Epithelial cell of esophagus (primary cell): ENCODE data around the gene MOBP.

Source experiments
- DNase-seq: peaks from one replicate; pipeline ENCODE4 v3.0.0; 2010; ENCODE audit warnings: low read depth
- H3K4me3 ChIP-seq: 2 replicates; pipeline ENCODE4 v1.5.1; 2011; ENCODE audit warnings: mild to moderate bottlenecking, low read length, control low read depth
- CTCF ChIP-seq: IDR thresholded peaks from 2 replicates; pipeline ENCODE4 v1.5.1; 2011; ENCODE audit warnings: low read depth, mild to moderate bottlenecking, low read length, control low read depth, inconsistent platforms; ENCODE audit not compliant: insufficient read depth; ENCODE audit errors: missing control alignments

MOBP gene

GRCh38 chr3:39524107-39524506 is 56.6 kb downstream of the MOBP start:
- H3K4me3 ChIP-seq, result no peak overlapping the region
- no peak for DNase-seq
- no peak for TF ChIP-seq CTCF

GRCh38 chr3:39528844-39529243 is 61.4 kb downstream of the MOBP start:
- no peak overlapping the region for H3K4me3 ChIP-seq
- TF ChIP-seq CTCF, result no peak
- no peak for DNase-seq

- TF ChIP-seq CTCF, result no peak
- DNase-seq, result no peak
- no peak overlapping the region for H3K4me3 ChIP-seq
Observed at GRCh38 chr3:39529577-39529976, 62.1 kb downstream of the MOBP start.

- TF ChIP-seq CTCF, result no peak
- no peak for DNase-seq
- H3K4me3 ChIP-seq, result no peak overlapping the region
Observed at GRCh38 chr3:39531066-39531465, 63.6 kb downstream of the MOBP start.

- peak; percentile 92 for DNase-seq
- H3K4me3 ChIP-seq, result no peak overlapping the region
- TF ChIP-seq CTCF, result no peak
Observed at GRCh38 chr3:39531665-39532064, 64.2 kb downstream of the MOBP start.

GRCh38 chr3:39532777-39533176 is 65.3 kb downstream of the MOBP start:
- TF ChIP-seq CTCF, result no peak
- DNase-seq, result no peak
- H3K4me3 ChIP-seq, result no peak overlapping the region

GRCh38 chr3:39533226-39533625 is 65.7 kb downstream of the MOBP start:
- no peak overlapping the region for H3K4me3 ChIP-seq
- DNase-seq, result no peak
- TF ChIP-seq CTCF, result no peak
